WI38 (cell line): Measurements from ENCODE around the gene MT1F.
"Not testable (repeated sequence)": the region's sequence is repeated elsewhere in the genome, so short reads cannot be mapped to it uniquely, and the experiment has no call there.

Experiments used
- H3K4me3 ChIP-seq: 2 replicates; pipeline ENCODE4 v1.5.1; 2011; ENCODE audit warnings: low read depth, mild to moderate bottlenecking, control low read depth, low read length
- CTCF ChIP-seq: IDR thresholded peaks from 2 replicates; pipeline ENCODE4 v1.5.1; 2012; ENCODE audit warnings: low read depth, mild to moderate bottlenecking, control low read depth, low read length

MT1F gene

GRCh38 chr16:56672761-56673536, 15.2 kb downstream of the MT1F start:
- no peak for TF ChIP-seq CTCF
- H3K4me3 ChIP-seq = no peak overlapping the region

GRCh38 chr16:56673921-56674320, 16.2 kb downstream of the MT1F start:
- no peak overlapping the region for H3K4me3 ChIP-seq
- TF ChIP-seq CTCF = no peak

DNA sequence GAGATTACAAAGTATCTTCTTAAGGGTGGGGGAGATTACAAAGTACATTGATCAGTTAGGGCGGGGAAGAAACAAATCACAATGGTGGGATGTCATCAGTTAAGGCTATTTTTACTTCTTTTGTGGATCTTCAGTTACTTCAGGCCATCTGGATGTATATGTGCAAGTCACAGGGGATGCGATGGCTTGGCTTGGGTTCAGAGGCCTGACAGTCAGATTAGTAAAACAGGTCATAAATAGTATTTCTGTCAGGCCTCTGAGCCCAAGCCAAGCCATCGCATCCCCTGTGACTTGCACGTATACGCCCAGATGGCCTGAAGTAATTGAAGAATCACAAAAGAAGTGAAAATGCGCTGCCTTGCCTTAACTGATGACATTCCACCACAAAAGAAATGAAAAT, 16.8 kb downstream of the MT1F start:
- not testable (repeated sequence) for H3K4me3 ChIP-seq

DNA sequence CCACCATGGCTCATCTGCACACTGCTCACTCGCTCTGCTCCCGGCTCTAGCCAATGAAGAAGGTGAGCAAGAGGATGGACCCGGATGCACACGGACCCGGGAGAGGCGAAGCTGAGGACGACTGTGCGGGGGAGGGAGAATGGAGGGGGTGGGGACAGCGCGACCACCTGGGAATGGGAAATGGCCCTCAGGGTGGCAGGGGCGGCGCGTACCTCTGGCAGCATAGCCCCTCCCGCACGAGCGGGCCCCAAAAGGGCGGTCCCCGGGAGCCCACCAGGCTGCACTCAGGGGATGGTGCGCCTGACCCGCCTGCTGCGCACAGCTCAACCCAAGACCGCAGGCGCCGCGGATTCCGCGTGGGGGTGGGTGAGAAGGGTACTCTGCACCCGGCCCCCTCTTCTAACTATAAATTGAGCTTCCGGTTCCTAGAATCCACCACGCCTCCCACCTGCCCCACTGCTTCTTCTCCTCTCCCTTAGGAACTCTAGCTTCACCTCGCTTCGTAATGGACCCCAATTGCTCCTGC, 18.0 kb downstream of the MT1F start:
- TF ChIP-seq CTCF = no peak

DNA sequence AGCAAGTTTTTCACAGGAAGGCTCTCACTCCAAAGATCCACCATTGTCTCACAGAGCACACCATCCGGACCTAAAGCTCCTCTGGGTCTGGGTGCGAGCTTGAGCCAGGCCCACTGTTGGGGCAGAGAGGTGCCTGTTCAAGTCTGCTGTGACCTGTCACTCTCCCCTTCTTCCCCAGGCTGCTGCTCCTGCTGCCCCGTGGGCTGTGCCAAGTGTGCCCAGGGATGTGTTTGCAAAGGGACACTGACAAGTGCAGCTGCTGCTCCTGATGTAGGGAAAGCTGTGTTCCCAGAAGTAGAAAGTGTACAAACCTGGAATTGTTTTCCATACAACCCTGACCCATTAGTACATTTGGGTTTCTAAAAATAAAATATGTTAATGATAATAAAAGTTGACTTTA, 19.7 kb downstream of the MT1F start:
- no peak overlapping the region for H3K4me3 ChIP-seq
- TF ChIP-seq CTCF = no peak

More for the DNA sequence above, 18.0 kb downstream of the MT1F start:
- H3K4me3 ChIP-seq = no peak overlapping the region

DNA sequence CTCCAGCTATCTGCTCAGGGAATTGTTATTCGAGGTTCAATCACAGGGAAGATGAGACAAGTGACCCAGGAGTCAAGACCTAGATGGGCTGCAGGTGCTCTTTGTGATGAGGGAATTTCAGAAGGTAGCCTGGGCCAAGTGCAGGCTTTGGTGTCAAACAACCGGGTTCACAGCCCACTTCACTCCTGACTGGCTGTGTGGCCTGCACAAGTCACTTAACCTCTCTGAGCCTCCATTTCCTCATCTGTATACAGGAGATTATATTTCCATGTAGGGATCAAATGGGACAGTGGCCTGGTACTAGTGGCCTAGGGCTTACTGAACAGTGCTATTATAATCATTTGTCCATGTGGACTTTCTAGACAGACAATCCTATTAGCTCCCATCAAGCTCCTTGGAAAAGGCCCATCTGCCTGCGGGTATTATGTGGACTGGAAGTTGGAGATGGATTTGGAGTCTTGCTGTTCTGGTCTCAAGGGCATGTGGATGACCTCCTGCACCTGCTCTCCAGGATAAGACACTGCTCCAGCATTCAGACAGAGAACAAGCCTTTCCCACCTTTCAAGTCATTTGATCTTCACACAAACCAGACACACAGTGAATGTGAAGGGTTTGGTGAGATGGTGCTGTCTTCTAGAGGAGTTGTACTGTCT, 21.4 kb downstream of the MT1F start:
- no peak for TF ChIP-seq CTCF
- H3K4me3 ChIP-seq = no peak overlapping the region

- TF ChIP-seq CTCF = no peak
These were observed 22.1 kb downstream of the MT1F start for GRCh38 chr16:56679818-56680217.

More at GRCh38 chr16:56679818-56680217, 22.1 kb downstream of the MT1F start:
- H3K4me3 ChIP-seq = no peak overlapping the region
